ENCODE measurements around the gene SPDL1. TPM values are rescaled to one million over a fixed set of nuclear protein-coding genes. Genes with fewer than 3 reads are reported as not detected.
"Not testable (repeated sequence)": the region's sequence is repeated elsewhere in the genome, so short reads cannot be mapped to it uniquely, and the experiment has no call there.

The SPDL1 gene
- total and polyA plus RNA-seq, 9 donors = 4.1 to 10.4 (median 7.2) TPM

- H3K4me1 ChIP-seq (ENCODE audit: insufficient read depth) = no peaks in the 10 kb centered on the region
These were observed 32.0 kb downstream of the SPDL1 start for GRCh38 chr5:169615561-169615960.

GRCh38 chr5:169624307-169624706 is 40.7 kb downstream of the SPDL1 start:
- H3K4me3 ChIP-seq; H3K27me3 ChIP-seq; H3K36me3 ChIP-seq; H3K4me1 ChIP-seq (ENCODE audit: insufficient read depth); DNase-seq; H3K27ac ChIP-seq; H3K9me3 ChIP-seq; intact Hi-C loops (cut with DNase I): not testable (repeated sequence)
- WGBS, 3 donors = 91 to 95% (median 94%) methylated on average over 2 of the region's 2 CpGs

More at GRCh38 chr5:169615561-169615960, 32.0 kb downstream of the SPDL1 start:
- Histone ChIP-seq H3K27ac (no peak overlapping the region), H3K4me3 (no peak overlapping the region), H3K9me3 (no peaks in the 10 kb centered on the region), H3K27me3 (no peaks in the 10 kb centered on the region), H3K36me3 (no peaks in the 10 kb centered on the region)
- WGBS, 3 donors = 74 to 91% (median 80%) methylated on average over 1 of the region's 1 CpG
- TF ChIP-seq POLR2A (IDR thresholded peaks at IDR 0.05) (no peak), CTCF (IDR thresholded peaks at IDR 0.05) (no peak), EP300 (IDR thresholded peaks at IDR 0.05) (no peak)
- no peak for DNase-seq
- intact Hi-C loops (cut with DNase I) = no loop called here

GRCh38 chr5:169626779-169627178 is 43.2 kb downstream of the SPDL1 start:
- intact Hi-C loops (cut with DNase I) = no loop called here
- no peak overlapping the region for H3K4me3 ChIP-seq
- WGBS, 3 donors = 53 to 76% (median 61%) methylated on average over 1 of the region's 1 CpG

GRCh38 chr5:169627551-169627950 is 44.0 kb downstream of the SPDL1 start:
- intact Hi-C loops (cut with DNase I) = no loop called here
- 69 to 84% (median 77%) methylated on average over 3 of the region's 3 CpGs for WGBS, 3 donors
- no peak for DNase-seq

More at GRCh38 chr5:169626779-169627178, 43.2 kb downstream of the SPDL1 start:
- no peak for DNase-seq
- no peaks in the 10 kb centered on the region for H3K27me3 ChIP-seq
- no peaks in the 10 kb centered on the region for H3K36me3 ChIP-seq
- no peak overlapping the region for H3K27ac ChIP-seq
- TF ChIP-seq POLR2A (IDR thresholded peaks at IDR 0.05) (no peak), CTCF (IDR thresholded peaks at IDR 0.05) (no peak), EP300 (IDR thresholded peaks at IDR 0.05) (no peak)
- H3K4me1 ChIP-seq (ENCODE audit: insufficient read depth) = no peaks in the 10 kb centered on the region
- no peaks in the 10 kb centered on the region for H3K9me3 ChIP-seq

More at GRCh38 chr5:169627551-169627950, 44.0 kb downstream of the SPDL1 start:
- Histone ChIP-seq H3K36me3 (no peaks in the 10 kb centered on the region), H3K27ac (no peak overlapping the region), H3K4me1 (ENCODE audit: insufficient read depth) (no peaks in the 10 kb centered on the region), H3K9me3 (no peaks in the 10 kb centered on the region), H3K27me3 (no peaks in the 10 kb centered on the region), H3K4me3 (no peak overlapping the region)
- TF ChIP-seq EP300 (IDR thresholded peaks at IDR 0.05) = no peak
- no peak for TF ChIP-seq CTCF (IDR thresholded peaks at IDR 0.05)
- no peak for TF ChIP-seq POLR2A (IDR thresholded peaks at IDR 0.05)

Data from ovary (tissue), 9 donors.